GM23338 (cell line): ENCODE data around the gene RNU7-1. TPM values are rescaled to one million over a fixed set of nuclear protein-coding genes. Genes with fewer than 3 reads are reported as not detected.

ENCODE experiments used
- ATAC-seq: fragments of 200-7000 bp; cut with Tn5 transposase; 3 replicates; pipeline ENCODE4 v1.9.1; 2020
- DNase-seq: peaks from one replicate; pipeline ENCODE4 v3.0.0-alpha.2; 2015; ENCODE audit warnings: low spot score
- H2AFZ ChIP-seq: fragments of 200-600 bp; sonication (generic); 2 replicates; pipeline ENCODE4 v1.8.0; 2016; ENCODE audit warnings: antibody characterized with exemption, mild to moderate bottlenecking, moderate library complexity
- H3F3A ChIP-seq: fragments of 200-600 bp; sonication (generic); replicated peaks from 2 replicates; pipeline ENCODE4 v1.8.0; 2017; ENCODE audit warnings: antibody characterized with exemption, mixed run types, low read depth
- H3K27ac ChIP-seq: fragments of 200-600 bp; sonication (generic); 2 replicates; pipeline ENCODE4 v1.6.1; 2016; ENCODE audit warnings: low read depth
- H3K27me3 ChIP-seq: fragments of 200-600 bp; sonication (generic); 2 replicates; pipeline ENCODE4 v1.8.0; 2016; ENCODE audit warnings: mild to moderate bottlenecking, mixed run types, moderate library complexity; ENCODE audit not compliant: insufficient read depth
- H3K36me3 ChIP-seq: fragments of 200-600 bp; sonication (generic); 2 replicates; pipeline ENCODE4 v1.8.0; 2016; ENCODE audit warnings: mild to moderate bottlenecking; ENCODE audit not compliant: insufficient read depth
- H3K4me1 ChIP-seq: fragments of 200-600 bp; sonication (generic); 2 replicates; pipeline ENCODE4 v1.8.0; 2016; ENCODE audit warnings: mild to moderate bottlenecking, moderate library complexity; ENCODE audit not compliant: insufficient read depth
- H3K4me2 ChIP-seq: fragments of 200-600 bp; sonication (generic); 2 replicates; pipeline ENCODE4 v1.7.1; 2017; ENCODE audit warnings: mixed run types
- H3K4me3 ChIP-seq: fragments of 200-600 bp; sonication (generic); 2 replicates; pipeline ENCODE4 v1.6.1; 2016; ENCODE audit warnings: mixed run types
- H3K79me2 ChIP-seq: fragments of 200-600 bp; sonication (generic); replicated peaks from 2 replicates; pipeline ENCODE4 v1.8.0; 2017; ENCODE audit warnings: mild to moderate bottlenecking; ENCODE audit not compliant: insufficient read depth
- H3K9me2 ChIP-seq: fragments of 200-600 bp; sonication (generic); 2 replicates; pipeline ENCODE4 v1.8.0; 2017; ENCODE audit not compliant: insufficient read depth
- H4K20me1 ChIP-seq: fragments of 200-600 bp; sonication (generic); replicated peaks from 2 replicates; pipeline ENCODE4 v1.8.0; 2017; ENCODE audit warnings: mild to moderate bottlenecking; ENCODE audit not compliant: insufficient read depth
- H3K27ac Mint-ChIP-seq: 2 replicates; pipeline ENCODE4 v1.8.0; 2020; ENCODE audit warnings: inconsistent platforms, mild to moderate bottlenecking, moderate library complexity, mixed read lengths
- H3K27me3 Mint-ChIP-seq: 3 replicates; pipeline ENCODE4 v1.8.0; 2022; ENCODE audit warnings: low read depth, mild to moderate bottlenecking, moderate library complexity, mixed read lengths, inconsistent platforms; ENCODE audit not compliant: insufficient read depth, poor library complexity
- H3K36me3 Mint-ChIP-seq: 3 replicates; pipeline ENCODE4 v1.8.0; 2021; ENCODE audit warnings: low read depth, mild to moderate bottlenecking, inconsistent platforms, moderate library complexity, mixed read lengths
- H3K4me1 Mint-ChIP-seq: 3 replicates; pipeline ENCODE4 v1.8.0; 2020; ENCODE audit warnings: mild to moderate bottlenecking, inconsistent platforms, mixed read lengths
- H3K4me3 Mint-ChIP-seq: 3 replicates; pipeline ENCODE4 v1.8.0; 2021; ENCODE audit warnings: moderate library complexity, mild to moderate bottlenecking, inconsistent platforms, mixed read lengths
- H3K9me3 Mint-ChIP-seq: 3 replicates; pipeline ENCODE4 v1.8.0; 2020; ENCODE audit warnings: moderate library complexity, mild to moderate bottlenecking, inconsistent platforms, mixed read lengths
- CREB1 ChIP-seq: fragments of 250-450 bp; sonication (Bioruptor Pico); IDR thresholded peaks from 2 replicates; pipeline ENCODE4 v1.5.0; 2020; ENCODE audit warnings: low read depth, mild to moderate bottlenecking, moderate library complexity
- CTCF ChIP-seq, 2 experiments: fragments of 200-600 bp in 1 of 2; sonication (generic) in 1 of 2; conservative IDR thresholded peaks; 2 replicates each; pipeline versions ENCODE4 v1.5.1 to v1.6.1; 2016 to 2017; ENCODE audit warnings: antibody characterized with exemption in 2 of 2, low read depth in 2 of 2, mild to moderate bottlenecking in 2 of 2, moderate library complexity in 1 of 2
- EZH2 ChIP-seq: fragments of 200-600 bp; sonication (generic); IDR thresholded peaks from one replicate; pipeline ENCODE4 v1.8.0; 2017; ENCODE audit warnings: antibody characterized with exemption, mild to moderate bottlenecking, low read depth; ENCODE audit not compliant: unreplicated experiment
- EZH2phosphoT487 ChIP-seq: fragments of 200-600 bp; sonication (generic); IDR thresholded peaks from one replicate; pipeline ENCODE4 v1.8.1; 2018; ENCODE audit warnings: antibody characterized with exemption; ENCODE audit not compliant: unreplicated experiment
- JUNB ChIP-seq: IDR thresholded peaks from one replicate; pipeline ENCODE4 v1.6.1; 2016; ENCODE audit warnings: antibody characterized with exemption; ENCODE audit not compliant: unreplicated experiment
- NANOG ChIP-seq: IDR thresholded peaks from 2 replicates; pipeline ENCODE4 v1.6.1; 2016; ENCODE audit warnings: antibody characterized with exemption, borderline replicate concordance
- POLR2AphosphoS5 ChIP-seq: IDR thresholded peaks from 2 replicates; pipeline ENCODE4 v1.6.1; 2016; ENCODE audit warnings: antibody characterized with exemption, low read depth
- STAT1 ChIP-seq: IDR thresholded peaks from one replicate; pipeline ENCODE4 v1.6.1; 2016; ENCODE audit warnings: antibody characterized with exemption; ENCODE audit not compliant: unreplicated experiment
- ZNF114 ChIP-seq: fragments of 250-450 bp; sonication (Bioruptor Pico); IDR thresholded peaks from 2 replicates; pipeline ENCODE4 v1.5.0; 2020; ENCODE audit warnings: mild to moderate bottlenecking, moderate library complexity
- ZNF331 ChIP-seq: fragments of 250-450 bp; sonication (Bioruptor Pico); IDR thresholded peaks from 2 replicates; pipeline ENCODE4 v1.5.0; 2020; ENCODE audit warnings: low read depth, mild to moderate bottlenecking, moderate library complexity
- ZNF462 ChIP-seq: fragments of 250-450 bp; sonication (Bioruptor Pico); IDR thresholded peaks from 2 replicates; pipeline ENCODE4 v1.5.0; 2020; ENCODE audit warnings: mild to moderate bottlenecking, moderate library complexity
- polyA plus RNA-seq: library from polyadenylated mRNA; unstranded; fragments of >200 nt; fragmentation: Nextera tagmentation; extraction: Ambion mirVana; gene quantifications from 2 replicates; pipeline ENCODE4 v1.2.1, GENCODE V29; 2016
- total RNA-seq: library from RNA; depleted of rRNA; stranded (reverse); fragments of >200 nt; shearing (Covaris generic); gene quantifications from 2 replicates; pipeline ENCODE4 v1.2.3, GENCODE V29; 2014
- TF ChIP-seq, protein P1 (sequence below): IDR thresholded peaks from 2 replicates; pipeline ENCODE4 v1.6.1; 2016; ENCODE audit warnings: antibody characterized with exemption
- TF ChIP-seq, protein P2 (sequence below): IDR thresholded peaks from one replicate; pipeline ENCODE4 v1.6.1; 2018; ENCODE audit warnings: antibody characterized with exemption; ENCODE audit not compliant: unreplicated experiment

RNU7-1 gene
- total and polyA plus RNA-seq, 2 experiments from 2014 or later, result not detected

DNA sequence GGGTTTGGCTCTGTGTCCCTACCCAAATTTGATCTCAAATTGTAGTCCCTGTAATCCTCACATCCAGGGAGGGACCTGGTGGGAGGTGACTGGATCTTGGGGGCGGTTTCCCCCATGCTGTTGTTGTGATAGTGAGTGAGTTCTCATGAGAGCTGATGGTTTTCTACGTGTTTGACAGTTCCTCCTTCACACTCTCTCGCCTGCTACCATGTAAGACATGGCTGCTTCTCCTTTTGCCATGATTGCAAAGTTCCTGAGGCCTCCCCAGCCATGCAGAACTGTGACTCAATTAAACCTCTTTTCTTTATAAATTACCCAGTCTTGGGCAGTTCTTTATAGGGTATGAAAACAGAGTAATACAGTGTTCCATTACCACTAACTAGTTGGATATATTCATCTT lies 49.3 kb upstream of the RNU7-1 start:
- H3K4me3 Mint-ChIP-seq, result no peak overlapping the region
- H3K27ac Mint-ChIP-seq, result no peak overlapping the region
- H3K27me3 Mint-ChIP-seq, result peaks cover 18% of the 10 kb centered on the region
- H3K4me2 ChIP-seq, result no peak overlapping the region
- H3K79me2 ChIP-seq, result no peaks in the 10 kb centered on the region
- no peak for ATAC-seq
- no peaks in the 10 kb centered on the region for H3K36me3 ChIP-seq
- no peak overlapping the region for H3K27ac ChIP-seq
- no peaks in the 10 kb centered on the region for H4K20me1 ChIP-seq
- TF ChIP-seq, protein P1, sequence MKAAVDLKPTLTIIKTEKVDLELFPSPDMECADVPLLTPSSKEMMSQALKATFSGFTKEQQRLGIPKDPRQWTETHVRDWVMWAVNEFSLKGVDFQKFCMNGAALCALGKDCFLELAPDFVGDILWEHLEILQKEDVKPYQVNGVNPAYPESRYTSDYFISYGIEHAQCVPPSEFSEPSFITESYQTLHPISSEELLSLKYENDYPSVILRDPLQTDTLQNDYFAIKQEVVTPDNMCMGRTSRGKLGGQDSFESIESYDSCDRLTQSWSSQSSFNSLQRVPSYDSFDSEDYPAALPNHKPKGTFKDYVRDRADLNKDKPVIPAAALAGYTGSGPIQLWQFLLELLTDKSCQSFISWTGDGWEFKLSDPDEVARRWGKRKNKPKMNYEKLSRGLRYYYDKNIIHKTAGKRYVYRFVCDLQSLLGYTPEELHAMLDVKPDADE, result no peak
- TF ChIP-seq POLR2AphosphoS5 (no peak), CREB1 (no peak), ZNF114 (no peak), EZH2 (no peak), CTCF (conservative IDR thresholded peaks at IDR 0.05; ENCODE audit: low read depth in 2 of 2) (no peak), STAT1 (no peak), ZNF462 (no peak), ZNF331 (CRISPR knock-in tag) (no peak), EZH2phosphoT487 (no peak), JUNB (no peak), NANOG (no peak)
- TF ChIP-seq, protein P2, sequence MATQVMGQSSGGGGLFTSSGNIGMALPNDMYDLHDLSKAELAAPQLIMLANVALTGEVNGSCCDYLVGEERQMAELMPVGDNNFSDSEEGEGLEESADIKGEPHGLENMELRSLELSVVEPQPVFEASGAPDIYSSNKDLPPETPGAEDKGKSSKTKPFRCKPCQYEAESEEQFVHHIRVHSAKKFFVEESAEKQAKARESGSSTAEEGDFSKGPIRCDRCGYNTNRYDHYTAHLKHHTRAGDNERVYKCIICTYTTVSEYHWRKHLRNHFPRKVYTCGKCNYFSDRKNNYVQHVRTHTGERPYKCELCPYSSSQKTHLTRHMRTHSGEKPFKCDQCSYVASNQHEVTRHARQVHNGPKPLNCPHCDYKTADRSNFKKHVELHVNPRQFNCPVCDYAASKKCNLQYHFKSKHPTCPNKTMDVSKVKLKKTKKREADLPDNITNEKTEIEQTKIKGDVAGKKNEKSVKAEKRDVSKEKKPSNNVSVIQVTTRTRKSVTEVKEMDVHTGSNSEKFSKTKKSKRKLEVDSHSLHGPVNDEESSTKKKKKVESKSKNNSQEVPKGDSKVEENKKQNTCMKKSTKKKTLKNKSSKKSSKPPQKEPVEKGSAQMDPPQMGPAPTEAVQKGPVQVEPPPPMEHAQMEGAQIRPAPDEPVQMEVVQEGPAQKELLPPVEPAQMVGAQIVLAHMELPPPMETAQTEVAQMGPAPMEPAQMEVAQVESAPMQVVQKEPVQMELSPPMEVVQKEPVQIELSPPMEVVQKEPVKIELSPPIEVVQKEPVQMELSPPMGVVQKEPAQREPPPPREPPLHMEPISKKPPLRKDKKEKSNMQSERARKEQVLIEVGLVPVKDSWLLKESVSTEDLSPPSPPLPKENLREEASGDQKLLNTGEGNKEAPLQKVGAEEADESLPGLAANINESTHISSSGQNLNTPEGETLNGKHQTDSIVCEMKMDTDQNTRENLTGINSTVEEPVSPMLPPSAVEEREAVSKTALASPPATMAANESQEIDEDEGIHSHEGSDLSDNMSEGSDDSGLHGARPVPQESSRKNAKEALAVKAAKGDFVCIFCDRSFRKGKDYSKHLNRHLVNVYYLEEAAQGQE, result no peak
- no peaks in the 10 kb centered on the region for H3K27me3 ChIP-seq
- H3K9me2 ChIP-seq, result no peaks in the 10 kb centered on the region
- 0 out of 2 replicates have a peak, but pooled peaks cover 6% of the 10 kb centered on the region for H3K4me1 ChIP-seq
- H3K4me3 ChIP-seq, result no peak overlapping the region
- H3K9me3 Mint-ChIP-seq, result no peaks in the 10 kb centered on the region; the same call in 1 of the 3 replicates
- peaks cover 16% of the 10 kb centered on the region for H3F3A ChIP-seq
- no peak overlapping the region for H2AFZ ChIP-seq
- no peaks in the 10 kb centered on the region for H3K36me3 Mint-ChIP-seq
- H3K4me1 Mint-ChIP-seq, result peaks cover 9% of the 10 kb centered on the region; the same call in 2 of the 3 replicates
- no peak for DNase-seq
